GM12878 (cell line): ENCODE results near the gene SLC32A1. TPM values are rescaled to one million over a fixed set of nuclear protein-coding genes. Genes with fewer than 3 reads are reported as not detected.

ENCODE experiments used
- CBX5 ChIP-seq: sonication (generic); IDR thresholded peaks from 2 replicates; pipeline ENCODE4 v1.6.1; 2016; ENCODE audit warnings: low read depth, moderate library complexity, mild to moderate bottlenecking, inconsistent platforms
- CHD1 ChIP-seq: IDR thresholded peaks from 2 replicates; pipeline ENCODE4 v1.6.1; 2012; ENCODE audit warnings: low read depth, low read length, improper control_type of control experiment
- CHD2 ChIP-seq: IDR thresholded peaks from 2 replicates; pipeline ENCODE4 v1.6.1; 2011; ENCODE audit warnings: low read depth, low read length, improper control_type of control experiment, borderline replicate concordance
- CREM ChIP-seq: IDR thresholded peaks from 2 replicates; pipeline ENCODE4 v1.6.1; 2014; ENCODE audit warnings: antibody characterized with exemption, low read depth
- GABPA ChIP-seq: IDR thresholded peaks from 2 replicates; pipeline ENCODE4 v1.6.1; 2014; ENCODE audit warnings: antibody characterized with exemption, low read depth, mild to moderate bottlenecking, inconsistent platforms
- NFYB ChIP-seq: IDR thresholded peaks from 2 replicates; pipeline ENCODE4 v1.6.1; 2011; ENCODE audit warnings: low read depth, mild to moderate bottlenecking, low read length, improper control_type of control experiment, moderate library complexity; ENCODE audit not compliant: insufficient read depth
- PAX5 ChIP-seq: IDR thresholded peaks from 2 replicates; pipeline ENCODE4 v1.6.1; 2011; ENCODE audit warnings: low read depth, low read length, borderline replicate concordance
- POLR2A ChIP-seq: IDR thresholded peaks from 2 replicates; pipeline ENCODE4 v1.6.1; 2011; ENCODE audit warnings: low read depth, mild to moderate bottlenecking, low read length
- RAD21 ChIP-seq: IDR thresholded peaks from 2 replicates; pipeline ENCODE4 v1.6.1; 2011; ENCODE audit warnings: mild to moderate bottlenecking, low read depth, low read length, moderate library complexity; ENCODE audit not compliant: insufficient read depth
- SMAD5 ChIP-seq: IDR thresholded peaks from 2 replicates; pipeline ENCODE4 v1.6.1; 2016; ENCODE audit warnings: antibody characterized with exemption, low read depth
- SMC3 ChIP-seq: IDR thresholded peaks from 2 replicates; pipeline ENCODE4 v1.6.1; 2011; ENCODE audit warnings: low read length, improper control_type of control experiment, borderline replicate concordance
- SP1 ChIP-seq: IDR thresholded peaks from one replicate; pipeline ENCODE4 v1.6.1; 2011; ENCODE audit warnings: low read depth, low read length
- SUPT20H ChIP-seq: IDR thresholded peaks from 2 replicates; pipeline ENCODE4 v1.6.1; 2011; ENCODE audit warnings: low read depth, mild to moderate bottlenecking, low read length, moderate library complexity, borderline replicate concordance; ENCODE audit not compliant: control insufficient read depth
- ZNF622 ChIP-seq: fragments of 450-650 bp; IDR thresholded peaks from 2 replicates; pipeline ENCODE4 v1.6.1; 2017; ENCODE audit warnings: mild to moderate bottlenecking, inconsistent platforms
- polyA plus RNA-seq, 11 experiments: library from polyadenylated mRNA; depleted of rRNA in 4 of 11; unstranded in 6 of 11; stranded (reverse) in 5 of 11; fragments of >200 nt; fragmentation: Nextera tagmentation in 4 of 11; fragmentation: Illumina TruSeq in 1 of 11; extraction: Ambion mirVana in 4 of 11; extraction: Trizol in 1 of 11; gene quantifications; 1 replicate in 1 of 11; 2 replicates in 10 of 11; pipeline versions ENCODE4 v1.2.1 to v1.2.3, GENCODE V29; 2011 to 2016; ENCODE audit warnings: inconsistent platforms in 2 of 11, missing spikeins in 2 of 11, low read depth in 1 of 11
- total RNA-seq, 4 experiments: library from RNA; depleted of rRNA in 3 of 4; stranded (reverse); fragments of >200 nt in 3 of 4; fragmentation: Illumina TruSeq in 1 of 4; extraction: Trizol in 1 of 4; gene quantifications; 2 replicates each; pipeline versions ENCODE4 v1.2.1 to v1.2.3, GENCODE V29; 2013 to 2021
- TF ChIP-seq, protein P1 (sequence below): fragments of 450-650 bp; IDR thresholded peaks from 2 replicates; pipeline ENCODE4 v1.6.1; 2017; ENCODE audit warnings: mild to moderate bottlenecking, moderate library complexity
- TF ChIP-seq, protein P2 (sequence below): IDR thresholded peaks from 2 replicates; pipeline ENCODE4 v1.6.1; 2012; ENCODE audit warnings: low read length, inconsistent platforms
- TF ChIP-seq, protein P3 (sequence below): fragments of 450-650 bp; IDR thresholded peaks from 2 replicates; pipeline ENCODE4 v1.6.1; 2014; ENCODE audit warnings: mild to moderate bottlenecking
- TF ChIP-seq, protein P4 (sequence below): fragments of 450-650 bp; IDR thresholded peaks from 2 replicates; pipeline ENCODE4 v1.6.1; 2017; ENCODE audit warnings: mild to moderate bottlenecking
- TF ChIP-seq, protein P5 (sequence below): fragments of 450-650 bp; formaldehyde crosslinking; IDR thresholded peaks from 2 replicates; pipeline ENCODE4 v1.4.0; 2020; ENCODE audit warnings: mild to moderate bottlenecking, moderate library complexity

Gene SLC32A1
- total and polyA plus RNA-seq, 10 of the 15 experiments (the other 5 are each of a cell fraction or from before 2014, with no cell fraction given): not detected

DNA sequence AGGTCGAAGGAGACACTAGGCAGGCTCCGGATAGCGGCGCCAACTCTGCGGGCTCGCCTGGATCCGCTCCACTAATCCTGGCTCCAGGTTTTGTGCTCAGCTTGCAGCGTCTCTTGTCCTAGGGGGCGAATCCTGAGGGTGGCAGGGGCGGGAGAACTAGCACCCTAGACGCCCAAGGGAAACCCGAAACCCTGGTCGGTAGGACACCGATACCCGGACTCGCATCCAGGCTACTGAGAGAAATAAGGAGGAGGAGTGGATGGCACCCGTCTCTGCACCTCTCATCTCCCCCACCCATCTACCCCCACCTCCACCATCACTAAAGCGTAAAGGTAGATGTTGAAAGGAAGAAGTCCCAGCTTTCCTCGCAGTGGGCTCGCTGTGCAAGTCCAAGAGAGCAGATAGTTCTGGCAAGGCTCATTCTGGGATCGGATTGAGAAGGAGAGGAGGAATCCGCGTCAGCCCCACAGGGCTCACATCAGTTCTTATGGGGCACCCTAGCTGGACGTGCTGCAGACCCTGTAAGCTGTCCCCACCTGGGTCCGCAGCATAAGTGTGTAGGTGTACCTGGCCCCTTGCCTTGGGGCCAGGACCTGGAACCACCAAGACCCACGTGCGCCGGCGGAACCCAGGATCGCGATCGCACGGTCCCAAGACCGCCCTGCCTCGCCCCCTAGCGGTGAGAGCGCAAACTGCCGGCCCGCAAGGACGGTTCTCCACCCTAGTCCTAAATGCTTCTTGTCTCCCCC is 6.9 kb downstream of the SLC32A1 start (continued):
- TF ChIP-seq, protein P1, sequence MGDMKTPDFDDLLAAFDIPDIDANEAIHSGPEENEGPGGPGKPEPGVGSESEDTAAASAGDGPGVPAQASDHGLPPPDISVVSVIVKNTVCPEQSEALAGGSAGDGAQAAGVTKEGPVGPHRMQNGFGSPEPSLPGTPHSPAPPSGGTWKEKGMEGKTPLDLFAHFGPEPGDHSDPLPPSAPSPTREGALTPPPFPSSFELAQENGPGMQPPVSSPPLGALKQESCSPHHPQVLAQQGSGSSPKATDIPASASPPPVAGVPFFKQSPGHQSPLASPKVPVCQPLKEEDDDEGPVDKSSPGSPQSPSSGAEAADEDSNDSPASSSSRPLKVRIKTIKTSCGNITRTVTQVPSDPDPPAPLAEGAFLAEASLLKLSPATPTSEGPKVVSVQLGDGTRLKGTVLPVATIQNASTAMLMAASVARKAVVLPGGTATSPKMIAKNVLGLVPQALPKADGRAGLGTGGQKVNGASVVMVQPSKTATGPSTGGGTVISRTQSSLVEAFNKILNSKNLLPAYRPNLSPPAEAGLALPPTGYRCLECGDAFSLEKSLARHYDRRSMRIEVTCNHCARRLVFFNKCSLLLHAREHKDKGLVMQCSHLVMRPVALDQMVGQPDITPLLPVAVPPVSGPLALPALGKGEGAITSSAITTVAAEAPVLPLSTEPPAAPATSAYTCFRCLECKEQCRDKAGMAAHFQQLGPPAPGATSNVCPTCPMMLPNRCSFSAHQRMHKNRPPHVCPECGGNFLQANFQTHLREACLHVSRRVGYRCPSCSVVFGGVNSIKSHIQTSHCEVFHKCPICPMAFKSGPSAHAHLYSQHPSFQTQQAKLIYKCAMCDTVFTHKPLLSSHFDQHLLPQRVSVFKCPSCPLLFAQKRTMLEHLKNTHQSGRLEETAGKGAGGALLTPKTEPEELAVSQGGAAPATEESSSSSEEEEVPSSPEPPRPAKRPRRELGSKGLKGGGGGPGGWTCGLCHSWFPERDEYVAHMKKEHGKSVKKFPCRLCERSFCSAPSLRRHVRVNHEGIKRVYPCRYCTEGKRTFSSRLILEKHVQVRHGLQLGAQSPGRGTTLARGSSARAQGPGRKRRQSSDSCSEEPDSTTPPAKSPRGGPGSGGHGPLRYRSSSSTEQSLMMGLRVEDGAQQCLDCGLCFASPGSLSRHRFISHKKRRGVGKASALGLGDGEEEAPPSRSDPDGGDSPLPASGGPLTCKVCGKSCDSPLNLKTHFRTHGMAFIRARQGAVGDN: no peak
- TF ChIP-seq CBX5: no peak
- no peak for TF ChIP-seq NFYB
- TF ChIP-seq CHD1: no peak
- TF ChIP-seq SP1: peak; percentile 73
- TF ChIP-seq, protein P2, sequence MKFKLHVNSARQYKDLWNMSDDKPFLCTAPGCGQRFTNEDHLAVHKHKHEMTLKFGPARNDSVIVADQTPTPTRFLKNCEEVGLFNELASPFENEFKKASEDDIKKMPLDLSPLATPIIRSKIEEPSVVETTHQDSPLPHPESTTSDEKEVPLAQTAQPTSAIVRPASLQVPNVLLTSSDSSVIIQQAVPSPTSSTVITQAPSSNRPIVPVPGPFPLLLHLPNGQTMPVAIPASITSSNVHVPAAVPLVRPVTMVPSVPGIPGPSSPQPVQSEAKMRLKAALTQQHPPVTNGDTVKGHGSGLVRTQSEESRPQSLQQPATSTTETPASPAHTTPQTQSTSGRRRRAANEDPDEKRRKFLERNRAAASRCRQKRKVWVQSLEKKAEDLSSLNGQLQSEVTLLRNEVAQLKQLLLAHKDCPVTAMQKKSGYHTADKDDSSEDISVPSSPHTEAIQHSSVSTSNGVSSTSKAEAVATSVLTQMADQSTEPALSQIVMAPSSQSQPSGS: no peak
- TF ChIP-seq POLR2A: no peak
- no peak for TF ChIP-seq CREM
- no peak for TF ChIP-seq SMAD5
- TF ChIP-seq GABPA: no peak
- TF ChIP-seq PAX5: no peak
- TF ChIP-seq SUPT20H: no peak
- TF ChIP-seq, protein P3, sequence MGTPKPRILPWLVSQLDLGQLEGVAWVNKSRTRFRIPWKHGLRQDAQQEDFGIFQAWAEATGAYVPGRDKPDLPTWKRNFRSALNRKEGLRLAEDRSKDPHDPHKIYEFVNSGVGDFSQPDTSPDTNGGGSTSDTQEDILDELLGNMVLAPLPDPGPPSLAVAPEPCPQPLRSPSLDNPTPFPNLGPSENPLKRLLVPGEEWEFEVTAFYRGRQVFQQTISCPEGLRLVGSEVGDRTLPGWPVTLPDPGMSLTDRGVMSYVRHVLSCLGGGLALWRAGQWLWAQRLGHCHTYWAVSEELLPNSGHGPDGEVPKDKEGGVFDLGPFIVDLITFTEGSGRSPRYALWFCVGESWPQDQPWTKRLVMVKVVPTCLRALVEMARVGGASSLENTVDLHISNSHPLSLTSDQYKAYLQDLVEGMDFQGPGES: no peak
- TF ChIP-seq, protein P4, sequence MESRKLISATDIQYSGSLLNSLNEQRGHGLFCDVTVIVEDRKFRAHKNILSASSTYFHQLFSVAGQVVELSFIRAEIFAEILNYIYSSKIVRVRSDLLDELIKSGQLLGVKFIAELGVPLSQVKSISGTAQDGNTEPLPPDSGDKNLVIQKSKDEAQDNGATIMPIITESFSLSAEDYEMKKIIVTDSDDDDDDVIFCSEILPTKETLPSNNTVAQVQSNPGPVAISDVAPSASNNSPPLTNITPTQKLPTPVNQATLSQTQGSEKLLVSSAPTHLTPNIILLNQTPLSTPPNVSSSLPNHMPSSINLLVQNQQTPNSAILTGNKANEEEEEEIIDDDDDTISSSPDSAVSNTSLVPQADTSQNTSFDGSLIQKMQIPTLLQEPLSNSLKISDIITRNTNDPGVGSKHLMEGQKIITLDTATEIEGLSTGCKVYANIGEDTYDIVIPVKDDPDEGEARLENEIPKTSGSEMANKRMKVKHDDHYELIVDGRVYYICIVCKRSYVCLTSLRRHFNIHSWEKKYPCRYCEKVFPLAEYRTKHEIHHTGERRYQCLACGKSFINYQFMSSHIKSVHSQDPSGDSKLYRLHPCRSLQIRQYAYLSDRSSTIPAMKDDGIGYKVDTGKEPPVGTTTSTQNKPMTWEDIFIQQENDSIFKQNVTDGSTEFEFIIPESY: no peak
- TF ChIP-seq RAD21: peak; percentile 53
- no peak for TF ChIP-seq CHD2
- peak; percentile 55; the same call in 1 of the 2 replicates for TF ChIP-seq SMC3
- TF ChIP-seq, protein P5, sequence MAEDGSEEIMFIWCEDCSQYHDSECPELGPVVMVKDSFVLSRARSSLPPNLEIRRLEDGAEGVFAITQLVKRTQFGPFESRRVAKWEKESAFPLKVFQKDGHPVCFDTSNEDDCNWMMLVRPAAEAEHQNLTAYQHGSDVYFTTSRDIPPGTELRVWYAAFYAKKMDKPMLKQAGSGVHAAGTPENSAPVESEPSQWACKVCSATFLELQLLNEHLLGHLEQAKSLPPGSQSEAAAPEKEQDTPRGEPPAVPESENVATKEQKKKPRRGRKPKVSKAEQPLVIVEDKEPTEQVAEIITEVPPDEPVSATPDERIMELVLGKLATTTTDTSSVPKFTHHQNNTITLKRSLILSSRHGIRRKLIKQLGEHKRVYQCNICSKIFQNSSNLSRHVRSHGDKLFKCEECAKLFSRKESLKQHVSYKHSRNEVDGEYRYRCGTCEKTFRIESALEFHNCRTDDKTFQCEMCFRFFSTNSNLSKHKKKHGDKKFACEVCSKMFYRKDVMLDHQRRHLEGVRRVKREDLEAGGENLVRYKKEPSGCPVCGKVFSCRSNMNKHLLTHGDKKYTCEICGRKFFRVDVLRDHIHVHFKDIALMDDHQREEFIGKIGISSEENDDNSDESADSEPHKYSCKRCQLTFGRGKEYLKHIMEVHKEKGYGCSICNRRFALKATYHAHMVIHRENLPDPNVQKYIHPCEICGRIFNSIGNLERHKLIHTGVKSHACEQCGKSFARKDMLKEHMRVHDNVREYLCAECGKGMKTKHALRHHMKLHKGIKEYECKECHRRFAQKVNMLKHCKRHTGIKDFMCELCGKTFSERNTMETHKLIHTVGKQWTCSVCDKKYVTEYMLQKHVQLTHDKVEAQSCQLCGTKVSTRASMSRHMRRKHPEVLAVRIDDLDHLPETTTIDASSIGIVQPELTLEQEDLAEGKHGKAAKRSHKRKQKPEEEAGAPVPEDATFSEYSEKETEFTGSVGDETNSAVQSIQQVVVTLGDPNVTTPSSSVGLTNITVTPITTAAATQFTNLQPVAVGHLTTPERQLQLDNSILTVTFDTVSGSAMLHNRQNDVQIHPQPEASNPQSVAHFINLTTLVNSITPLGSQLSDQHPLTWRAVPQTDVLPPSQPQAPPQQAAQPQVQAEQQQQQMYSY (CRISPR knock-in tag): no peak
- TF ChIP-seq ZNF622: no peak
